ENCODE results near the gene MTMR11. TPM values are rescaled to one million over a fixed set of nuclear protein-coding genes. Genes with fewer than 3 reads are reported as not detected.

The MTMR11 gene
- total RNA-seq, 1 donor from 2014 or later = 1.7 TPM

DNA sequence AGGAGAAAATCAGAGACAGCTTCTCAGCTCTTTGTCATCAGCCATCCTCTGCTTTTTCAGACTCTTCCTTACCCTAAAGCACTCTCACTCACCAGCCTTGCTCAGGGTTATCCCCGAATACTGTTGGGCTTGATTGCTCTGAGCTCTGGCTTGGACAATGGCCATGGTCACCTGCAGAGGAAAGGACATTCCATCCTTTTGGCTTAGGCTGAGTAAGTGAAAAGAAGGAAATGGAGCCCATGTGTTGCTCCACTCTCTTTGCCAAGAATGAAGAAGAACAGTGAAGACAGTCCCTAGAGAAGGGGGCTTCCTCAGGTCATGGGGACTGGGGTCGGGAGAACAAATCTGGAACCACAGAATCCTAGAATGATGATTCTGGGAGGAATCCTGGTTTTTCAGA is 2.3 kb downstream of the MTMR11 start:
- no peak for DNase-seq

DNA sequence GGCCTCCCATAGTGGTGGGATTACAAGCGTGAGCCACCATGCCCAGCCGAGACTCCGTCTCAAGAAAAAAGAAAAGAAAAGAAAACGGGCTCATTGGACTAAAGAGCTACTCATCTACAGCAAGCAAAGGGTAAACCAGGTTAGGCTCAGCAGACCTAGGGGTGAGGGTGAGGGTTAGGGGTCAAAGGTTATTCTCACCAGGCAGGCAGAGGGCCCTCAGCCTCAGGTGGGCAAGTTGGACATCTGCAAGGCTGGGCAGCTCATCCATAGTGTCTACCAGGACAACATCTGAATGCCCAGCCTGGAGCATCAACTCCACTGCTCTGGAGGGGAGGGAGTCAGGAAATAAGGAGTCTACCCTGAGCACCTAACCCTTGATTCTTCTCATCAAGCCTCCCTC is 3.5 kb downstream of the MTMR11 start:
- no peak for DNase-seq

DNA sequence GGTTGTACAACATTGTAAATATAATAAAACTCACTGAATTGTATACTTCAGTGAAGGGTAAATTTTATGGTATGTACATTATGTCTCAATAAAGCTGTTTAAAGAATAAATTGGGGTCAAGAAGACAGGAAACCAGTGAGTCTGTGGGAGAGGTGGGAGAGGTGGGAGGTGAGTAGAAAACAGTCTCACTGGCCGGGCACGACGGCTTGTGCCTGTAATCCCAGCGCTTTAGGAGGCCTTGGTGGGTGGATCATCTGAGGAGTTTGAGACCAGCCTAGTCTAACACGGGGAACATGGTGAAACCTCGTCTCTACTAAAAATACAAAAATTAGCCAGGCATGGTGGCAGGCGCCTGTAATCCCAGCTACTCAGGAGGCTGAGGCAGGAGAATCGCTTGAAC is 4.2 kb downstream of the MTMR11 start:
- no peak for DNase-seq

DNA sequence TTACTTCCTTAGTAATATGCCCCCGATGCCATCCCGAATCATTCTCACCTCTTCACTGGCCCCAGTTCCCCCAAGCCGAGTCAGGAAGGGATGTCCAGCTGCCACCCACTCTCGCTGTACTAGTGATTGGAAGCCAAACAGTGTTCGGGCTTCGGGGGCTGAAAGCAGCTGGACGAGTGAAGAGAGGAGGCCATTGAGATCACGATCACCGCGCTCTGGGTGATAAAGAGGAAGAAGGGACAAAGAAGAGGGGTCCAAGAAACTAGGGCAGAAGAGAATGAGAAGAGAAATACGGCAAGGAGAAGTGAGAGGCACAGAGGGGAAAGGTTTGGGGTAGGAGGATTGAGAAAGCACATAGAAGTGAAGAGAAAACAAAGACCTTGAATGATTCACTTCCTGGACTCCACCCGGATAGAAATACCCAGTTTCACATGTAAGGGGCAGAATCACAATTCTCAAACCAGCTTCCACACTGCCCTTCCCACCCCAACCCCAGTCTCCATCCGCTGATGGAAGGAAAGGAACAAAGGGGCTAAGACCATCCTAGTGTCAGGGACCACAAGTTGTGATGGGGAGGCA is 5.4 kb downstream of the MTMR11 start:
- DNase-seq = no peak

DNA sequence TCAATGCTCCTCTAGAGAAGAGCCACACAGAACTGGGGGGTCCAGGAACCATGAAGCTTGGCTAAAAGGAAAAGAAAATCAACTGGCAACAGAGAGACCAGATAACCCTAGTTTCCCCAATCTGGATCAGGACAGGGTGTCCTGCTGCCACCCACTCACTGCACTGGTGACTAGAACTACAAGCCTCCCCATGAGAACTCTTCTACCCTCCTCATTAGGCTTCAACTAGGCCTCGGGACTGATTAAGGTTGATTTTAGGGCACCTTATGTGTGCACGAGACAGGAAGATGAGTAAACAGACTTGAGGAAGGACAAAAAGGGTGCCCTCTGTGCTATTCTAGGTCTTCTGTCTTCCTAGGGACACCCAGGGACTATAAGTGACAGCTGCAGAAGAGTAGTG is 6.8 kb downstream of the MTMR11 start:
- DNase-seq = no peak

DNA sequence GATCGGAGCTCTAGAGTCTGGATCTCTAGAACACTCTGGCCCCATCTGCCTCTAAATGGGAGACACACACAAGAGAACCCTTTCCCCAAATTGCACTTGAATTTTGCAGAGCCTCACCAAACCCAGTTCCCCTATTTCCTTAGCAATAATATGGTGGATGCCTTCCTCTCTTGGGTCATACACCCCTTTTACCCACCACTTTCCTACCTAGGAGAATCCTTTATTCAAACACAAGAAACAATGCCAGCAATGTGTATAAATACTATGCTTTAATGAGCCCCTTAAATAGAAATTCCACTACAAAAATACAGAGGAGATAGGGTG is 8.3 kb downstream of the MTMR11 start:
- no peak for DNase-seq

DNA sequence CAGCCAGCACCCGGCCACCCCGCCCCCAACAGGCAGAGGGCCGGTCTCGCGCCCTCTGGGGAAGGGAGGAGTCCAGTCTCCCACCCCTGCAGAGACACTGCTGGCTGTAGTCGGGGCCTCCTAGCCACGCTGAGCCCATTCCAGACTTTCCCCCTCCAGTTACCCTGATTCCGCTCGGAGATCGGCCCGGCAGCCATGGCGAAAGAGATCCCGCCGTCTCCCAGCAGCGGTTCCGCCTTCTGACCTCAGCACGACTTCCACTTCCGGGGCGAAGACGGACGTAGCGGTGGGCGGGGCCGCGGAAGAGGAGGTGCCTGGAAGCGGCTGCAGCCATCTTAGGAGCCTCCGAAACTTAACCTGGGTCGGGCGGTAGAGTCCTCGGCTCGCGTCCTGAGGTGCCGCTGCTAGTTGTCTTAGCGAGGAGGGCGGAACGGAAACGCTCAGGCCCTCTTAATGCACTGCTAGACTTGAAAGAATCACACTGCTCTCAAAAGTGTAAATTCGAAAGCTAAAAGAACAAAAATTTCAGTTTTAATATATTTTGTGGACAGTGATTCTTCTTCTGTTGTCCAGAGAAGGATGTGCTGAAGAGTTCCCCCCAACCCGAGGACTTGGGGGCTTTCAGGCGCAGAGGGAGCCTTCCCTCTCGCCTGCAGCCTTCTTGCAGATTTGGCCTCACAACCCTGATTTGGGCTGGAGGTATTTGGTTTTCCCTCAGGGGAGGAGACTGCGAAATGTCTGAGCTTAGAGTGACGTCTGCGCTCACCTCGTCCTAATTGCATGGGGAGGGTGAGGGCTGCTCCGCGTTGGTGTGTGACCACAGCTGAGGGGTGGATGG is 8.9 kb downstream of the MTMR11 start, which contains the start of gene SF3B4:
Gene SF3B4, minus strand, starts transcription at position 241 of the 838 bp plus-strand sequence. Its CDS starts 44 bp downstream, at position 197.
- peak; percentile 94 for DNase-seq

DNA sequence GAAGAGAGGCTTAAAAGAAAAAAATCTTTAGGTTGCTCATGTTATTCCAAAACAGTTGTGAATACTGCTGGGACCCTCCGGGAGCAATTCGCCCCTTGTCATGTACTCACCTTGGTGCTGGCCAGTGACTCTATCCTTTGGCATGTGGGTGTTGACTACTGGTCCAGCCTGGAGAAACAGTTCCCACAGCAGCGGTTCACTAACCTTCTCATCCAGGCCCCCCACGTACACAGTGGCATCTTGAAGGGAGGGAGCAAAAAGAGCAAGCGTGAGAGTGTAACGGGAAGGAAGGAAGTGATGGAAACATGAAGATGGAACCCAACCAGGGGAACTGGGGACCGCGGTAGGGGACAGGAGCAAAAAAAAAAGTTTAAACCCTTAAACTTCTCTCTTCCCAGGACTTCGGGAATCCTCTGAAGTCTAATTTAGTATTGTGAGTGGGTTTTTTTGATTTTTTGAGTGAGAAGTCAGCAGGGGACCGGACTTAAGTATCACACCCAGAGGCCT is 9.6 kb downstream of the MTMR11 start:
- no peak for DNase-seq

DNA sequence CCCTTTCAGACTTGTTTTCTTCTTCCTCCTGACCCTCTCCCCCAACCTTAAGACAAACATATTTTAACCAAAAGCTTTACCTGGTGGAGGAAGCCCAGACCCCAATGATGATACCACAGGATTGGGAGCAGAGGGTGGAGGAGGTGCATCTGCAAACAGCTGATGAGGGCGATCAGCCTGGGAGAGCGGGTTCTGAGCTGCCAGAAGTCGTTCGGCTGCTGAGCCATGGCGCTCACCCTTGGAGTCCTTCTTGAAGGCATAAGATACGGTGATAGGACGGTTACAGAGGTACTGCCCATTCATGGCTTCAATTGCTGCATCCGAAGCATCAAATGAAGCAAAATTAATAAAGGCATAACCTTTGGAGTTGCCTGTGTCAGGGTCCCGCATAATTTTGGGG is 10.4 kb downstream of the MTMR11 start:
- no peak for DNase-seq

DNA sequence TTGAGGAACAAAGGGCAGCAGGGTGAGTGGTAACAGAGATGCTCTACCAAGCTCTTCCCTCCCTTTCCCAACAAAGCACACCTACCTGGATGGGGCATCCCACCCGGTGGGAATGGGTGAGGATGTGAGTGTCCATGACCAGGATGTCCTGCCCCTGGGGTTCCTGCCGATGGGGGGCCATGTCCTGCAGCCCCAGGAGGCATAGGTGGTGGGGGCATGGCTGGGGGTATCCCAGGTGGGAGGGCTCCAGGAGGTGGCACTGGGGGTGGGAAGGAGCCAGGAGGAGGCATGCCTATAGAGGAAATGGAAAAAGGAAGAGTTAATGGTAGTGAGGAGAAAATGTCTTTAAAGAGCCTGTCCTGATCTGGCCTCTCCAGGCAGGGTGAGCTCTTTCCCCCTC is 10.9 kb downstream of the MTMR11 start:
- no peak for DNase-seq

DNA sequence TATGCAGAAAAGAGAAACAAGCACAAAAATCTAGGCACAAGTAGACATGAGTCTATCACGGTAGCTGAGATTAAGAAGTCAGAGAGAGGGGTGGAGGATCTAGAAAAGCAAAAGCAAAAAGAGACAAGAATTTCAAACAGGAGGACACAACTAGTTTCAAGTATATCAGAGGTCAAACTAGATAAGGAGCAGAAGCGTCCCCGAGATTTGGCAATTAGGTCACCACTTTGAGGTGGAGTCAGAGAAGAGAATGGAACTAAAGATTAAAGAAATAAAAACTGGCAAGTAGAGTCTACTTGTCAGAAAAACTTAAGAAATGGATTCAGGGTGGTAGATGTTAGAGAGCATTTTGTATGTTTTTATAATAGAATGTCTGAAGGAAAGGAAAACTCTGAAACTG is 11.3 kb downstream of the MTMR11 start:
- DNase-seq = no peak

DNA sequence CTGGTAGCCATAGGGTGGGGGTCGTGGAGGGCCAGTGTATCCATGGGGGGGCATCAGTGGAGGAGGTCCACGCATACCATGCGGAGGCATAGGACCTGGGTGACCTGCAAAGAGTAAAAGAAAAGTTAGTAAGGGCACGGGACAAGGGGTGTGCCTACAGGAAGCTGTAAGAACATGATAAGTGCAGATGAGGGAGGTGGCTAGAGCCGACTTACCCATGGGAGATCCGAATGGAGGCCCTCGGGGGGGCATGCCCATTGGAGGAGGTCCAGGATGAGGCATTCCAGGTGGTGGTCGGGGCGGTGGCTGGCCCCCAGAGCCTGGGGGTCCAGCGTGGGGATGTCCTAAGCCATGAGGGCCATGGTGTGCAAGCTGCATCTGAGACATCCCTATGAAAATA is 13.1 kb downstream of the MTMR11 start:
- no peak for DNase-seq

DNA sequence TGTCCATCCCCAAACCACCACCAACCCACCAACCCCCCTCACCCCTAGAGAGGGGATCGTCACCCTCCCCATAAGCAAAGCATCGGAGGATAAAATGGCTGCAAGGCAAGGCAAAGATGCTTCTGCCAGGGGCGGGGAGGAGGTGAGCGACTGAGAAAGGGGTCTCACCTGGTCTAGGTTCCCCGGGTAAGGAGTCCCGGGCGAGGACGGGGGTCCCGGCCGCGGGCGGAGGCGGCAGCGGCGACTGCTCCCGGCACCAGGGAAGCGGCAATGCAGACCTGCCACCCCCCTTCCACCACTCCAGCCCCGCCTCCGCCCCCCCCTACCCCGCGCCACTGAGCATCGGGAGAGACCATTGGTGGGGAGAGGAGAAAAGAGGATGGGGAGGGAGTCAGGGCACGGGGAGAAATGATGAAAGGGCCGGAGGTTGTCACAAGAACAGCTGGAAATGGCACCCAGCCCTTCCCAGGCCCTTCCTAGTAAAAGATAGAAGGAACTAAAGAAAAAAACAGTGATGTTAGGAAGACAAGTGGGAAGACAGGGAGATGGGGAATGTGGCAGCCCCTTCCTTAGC is 19.0 kb downstream of the MTMR11 start, which contains the start of gene SV2A:
Gene SV2A, minus strand, starts transcription at position 274 of the 574 bp plus-strand sequence. CDS start 4,004 bp downstream, outside the sequence.
- peak; percentile 83 for DNase-seq

DNA sequence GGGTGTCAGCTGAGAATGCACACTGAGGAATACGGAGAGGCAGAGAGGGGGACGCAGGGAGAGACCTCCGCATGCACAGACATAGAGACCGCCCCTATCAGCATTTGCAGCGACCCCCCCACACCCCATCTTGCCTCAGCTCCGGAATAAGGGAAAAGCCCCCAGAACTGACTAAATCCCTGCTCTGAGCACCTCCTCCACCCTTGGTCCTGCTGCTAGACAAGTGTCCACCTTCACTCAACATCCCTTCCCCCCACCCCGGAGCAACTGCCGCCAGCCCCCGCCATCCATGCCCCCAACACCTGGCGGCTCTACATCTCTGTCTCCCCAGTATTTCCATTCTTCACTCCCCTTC is 19.8 kb downstream of the MTMR11 start:
- DNase-seq = no peak

DNA sequence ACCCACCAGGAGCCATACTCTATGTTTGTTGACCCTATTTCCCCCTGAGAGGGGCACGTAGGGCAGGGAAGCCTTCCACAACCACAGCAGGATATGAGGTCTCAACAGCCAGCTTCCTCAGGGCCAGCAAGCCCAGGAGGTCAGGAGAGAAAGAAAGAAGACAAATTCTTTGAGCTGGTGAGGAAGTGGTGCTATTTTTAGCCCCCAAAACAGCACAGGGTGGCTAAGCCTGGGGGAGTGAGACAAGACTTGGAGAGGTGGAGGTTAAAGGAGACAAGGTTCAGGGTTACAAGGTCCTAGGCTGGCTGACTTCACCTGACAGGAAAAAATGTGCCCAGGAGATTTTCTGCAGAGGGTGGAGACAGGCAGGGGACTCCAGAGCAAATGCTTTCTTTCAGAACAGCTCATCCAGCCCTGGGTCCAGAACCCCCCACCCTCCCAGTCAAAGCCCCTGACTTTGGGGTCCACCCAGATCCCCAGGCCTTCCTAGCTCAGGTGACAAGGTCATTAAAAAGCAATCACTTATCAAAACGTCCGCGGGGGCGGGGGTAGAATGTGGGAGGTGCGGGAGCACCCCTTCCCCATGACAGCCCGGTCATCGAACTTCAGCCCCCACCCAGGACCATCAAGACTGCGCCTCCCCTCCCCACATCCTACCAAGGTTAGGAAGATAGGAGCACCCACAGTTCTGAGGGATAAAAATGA is 20.3 kb downstream of the MTMR11 start:
- DNase-seq = no peak

DNA sequence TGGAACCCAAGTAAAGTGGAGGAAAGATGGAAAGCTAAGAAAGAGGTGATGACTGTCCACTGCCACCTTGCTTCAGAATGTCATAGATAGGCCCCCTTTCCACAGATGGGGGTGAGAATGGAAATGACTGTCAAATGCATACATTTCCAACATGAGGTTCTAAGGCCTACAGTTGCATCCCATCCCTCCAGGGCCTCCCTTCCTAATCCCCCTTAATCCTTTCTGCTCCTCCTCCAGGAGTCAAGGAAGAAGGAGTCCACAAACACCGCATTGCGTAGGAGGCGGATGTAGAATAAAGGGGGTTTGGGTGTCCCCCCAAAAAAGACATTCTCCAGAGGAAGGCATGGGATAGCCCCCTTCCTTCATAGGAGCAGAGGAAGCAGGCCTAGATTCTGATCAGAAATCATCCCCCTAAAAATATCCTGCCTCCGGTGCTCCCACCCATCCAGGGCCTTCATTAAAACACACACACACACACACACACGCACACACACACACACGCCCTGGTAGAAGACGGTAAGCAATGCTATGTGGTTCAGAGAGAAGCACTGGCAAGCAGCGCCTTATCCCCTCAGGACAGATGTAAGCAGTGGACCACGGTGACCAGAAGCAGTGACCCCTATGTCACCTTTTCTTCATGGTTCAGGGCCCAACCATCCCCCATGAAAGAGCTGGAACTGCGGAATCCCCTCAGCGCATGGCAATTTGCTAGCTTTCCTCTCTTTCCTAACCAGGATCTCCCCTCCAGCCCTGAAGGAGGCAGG is 21.1 kb downstream of the MTMR11 start:
- no peak for DNase-seq

DNA sequence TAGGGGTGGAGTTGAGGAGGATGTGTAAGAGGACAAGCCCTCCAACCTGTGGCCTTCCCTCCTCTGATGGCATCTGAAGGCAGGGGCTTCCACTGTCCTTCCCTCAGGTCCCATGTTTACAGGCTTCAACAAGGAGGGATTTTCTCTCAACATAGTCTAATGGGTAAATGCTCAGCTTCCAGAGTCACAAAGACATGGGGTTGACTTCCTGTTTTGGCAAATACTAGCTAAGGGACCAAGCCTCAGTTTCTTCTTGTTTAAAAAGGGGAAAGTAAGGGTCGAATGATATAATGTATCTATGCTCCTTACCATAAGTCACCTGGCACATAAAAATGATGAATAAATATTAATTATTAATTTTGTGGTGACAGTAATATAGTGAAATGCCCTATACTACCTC is 22.1 kb downstream of the MTMR11 start:
- no peak for DNase-seq

DNA sequence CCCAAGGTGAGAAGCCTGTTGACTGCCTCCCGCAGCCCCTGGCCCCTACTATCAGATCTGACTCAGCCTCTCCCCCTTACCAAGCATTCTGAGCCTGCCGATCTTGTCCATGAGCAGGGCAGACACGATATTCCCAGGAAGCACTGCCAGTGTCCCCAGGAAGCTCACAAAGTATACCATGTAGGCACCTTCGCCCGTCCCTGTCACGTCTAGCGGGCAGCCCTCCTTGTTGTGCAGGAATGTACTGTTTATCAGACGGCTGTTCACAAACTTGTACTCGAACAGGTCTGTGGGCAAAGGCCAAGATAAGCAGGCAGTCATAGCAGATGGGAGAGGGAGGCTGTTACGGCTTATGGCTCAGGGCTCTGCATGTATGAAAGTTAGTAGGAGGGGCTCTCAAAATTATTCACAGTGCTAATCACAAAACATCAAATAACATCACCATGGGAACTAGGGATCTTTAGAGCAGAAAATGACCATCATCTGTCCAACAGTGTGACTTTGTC is 30.1 kb downstream of the MTMR11 start:
- no peak for DNase-seq

DNA sequence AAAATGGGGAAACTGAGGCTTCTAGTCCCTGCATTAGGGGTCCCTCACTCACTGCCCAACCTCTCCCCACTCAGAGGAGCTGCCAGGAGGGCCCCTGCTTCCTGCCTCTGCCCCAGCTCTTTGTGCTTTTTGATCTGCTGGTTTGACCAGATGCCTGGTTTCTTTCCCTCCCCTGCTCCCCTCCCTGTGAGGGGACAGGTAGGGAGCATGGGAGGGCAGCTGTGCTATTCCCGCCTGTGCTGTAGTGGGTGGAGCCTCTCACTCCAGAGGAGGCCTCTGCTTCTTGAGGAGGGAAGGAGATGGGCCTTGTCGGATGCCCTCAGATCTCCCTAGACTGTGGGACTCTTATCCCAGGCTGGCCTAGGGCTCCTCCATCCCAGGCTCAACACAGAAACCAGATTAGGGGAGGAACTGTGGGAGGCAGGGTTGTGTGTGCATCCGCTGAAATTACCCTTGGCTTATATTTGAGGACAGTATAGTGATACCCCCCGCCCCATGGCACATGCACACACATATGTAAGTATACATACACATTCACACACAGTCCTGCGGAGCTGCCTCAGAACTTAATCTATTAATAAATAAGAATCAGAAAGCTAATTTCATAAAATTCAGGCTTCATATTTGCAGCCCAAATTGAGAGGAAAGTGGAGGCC is 32.7 kb downstream of the MTMR11 start:
- DNase-seq = no peak

DNA sequence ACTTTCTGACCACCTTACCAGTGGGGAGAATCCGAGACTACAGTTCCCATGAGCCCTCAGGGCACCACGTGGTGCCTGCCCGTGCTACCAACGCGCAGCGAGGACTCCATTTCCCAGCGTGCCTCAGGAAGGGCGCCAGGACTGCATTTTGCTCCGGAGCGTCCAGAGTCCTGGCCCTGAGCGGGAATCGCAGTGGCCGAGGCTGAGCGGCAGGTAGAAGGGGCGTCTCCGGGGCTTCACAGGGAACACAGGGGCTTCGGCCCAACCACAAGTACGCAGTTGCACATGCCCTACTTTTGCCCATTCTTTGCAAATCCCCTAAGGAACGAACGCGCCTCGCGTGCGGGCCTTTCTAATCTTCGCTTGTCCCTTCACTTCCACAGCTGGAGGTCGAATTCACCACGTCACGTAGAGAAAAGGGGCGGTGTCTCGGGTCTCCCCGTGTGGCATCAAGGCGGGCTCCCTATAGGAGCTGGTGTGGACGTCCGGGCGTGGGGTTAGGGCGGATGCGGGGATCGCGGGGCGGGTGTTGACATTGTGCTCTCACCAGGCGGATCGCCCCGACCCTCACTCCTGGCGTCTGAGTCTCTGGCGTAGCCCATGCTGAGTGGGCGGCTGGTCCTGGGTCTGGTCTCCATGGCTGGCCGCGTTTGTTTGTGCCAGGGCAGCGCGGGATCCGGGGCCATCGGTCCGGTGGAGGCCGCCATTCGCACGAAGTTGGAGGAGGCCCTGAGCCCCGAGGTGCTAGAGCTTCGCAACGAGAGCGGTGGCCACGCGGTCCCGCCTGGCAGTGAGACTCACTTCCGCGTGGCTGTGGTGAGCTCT is 37.0 kb downstream of the MTMR11 start, which contains the start of gene BOLA1:
Gene BOLA1, plus strand, starts transcription at position 109 of the 825 bp plus-strand sequence. Its CDS starts 492 bp downstream, at position 601.
- peak; percentile 90 for DNase-seq

Measured in occipital lobe (tissue), 2 donors.